HG03571 (cell line): ENCODE measurements around the gene PPFIA2.

Experiments
- ATAC-seq: cut with Tn5 transposase; IDR thresholded peaks from one replicate; pipeline ENCODE4 v1.9.1; 2021; ENCODE audit not compliant: unreplicated experiment

The PPFIA2 gene

GRCh38 chr12:81759190-81760051 lies at the start of gene PPFIA2:
TSS of gene PPFIA2 (minus strand) at chr12:81759350.
- ATAC-seq: no peak

GRCh38 chr12:81800298-81801148 lies 41.4 kb upstream of the PPFIA2 start:
- no peak for ATAC-seq

GRCh38 chr12:81798294-81798693 lies 39.1 kb upstream of the PPFIA2 start:
- ATAC-seq: no peak

GRCh38 chr12:81797100-81797499 lies 38.0 kb upstream of the PPFIA2 start:
- ATAC-seq: no peak

GRCh38 chr12:81792666-81793065 lies 33.5 kb upstream of the PPFIA2 start:
- ATAC-seq: no peak

GRCh38 chr12:81779216-81779615 lies 20.1 kb upstream of the PPFIA2 start:
- no peak for ATAC-seq

GRCh38 chr12:81778719-81779118 lies 19.6 kb upstream of the PPFIA2 start:
- no peak for ATAC-seq

- ATAC-seq: no peak
Measured at GRCh38 chr12:81758421-81759189, 545 bp downstream of the PPFIA2 start.

- no peak for ATAC-seq
Measured at GRCh38 chr12:81757731-81758365, 1.3 kb downstream of the PPFIA2 start.

GRCh38 chr12:81729781-81730180 lies 29.4 kb downstream of the PPFIA2 start:
- no peak for ATAC-seq

GRCh38 chr12:81727391-81727790 lies 31.8 kb downstream of the PPFIA2 start:
- ATAC-seq: no peak

- ATAC-seq: no peak
Measured at GRCh38 chr12:81726634-81727033, 32.5 kb downstream of the PPFIA2 start.

GRCh38 chr12:81723361-81723760 lies 35.8 kb downstream of the PPFIA2 start:
- no peak for ATAC-seq

- ATAC-seq: no peak
Measured at GRCh38 chr12:81722004-81722403, 37.1 kb downstream of the PPFIA2 start.

- ATAC-seq: no peak
Measured at GRCh38 chr12:81718616-81719015, 40.5 kb downstream of the PPFIA2 start.

GRCh38 chr12:81712536-81712935 lies 46.6 kb downstream of the PPFIA2 start:
- ATAC-seq: no peak

GRCh38 chr12:81705586-81705985 lies 53.6 kb downstream of the PPFIA2 start:
- ATAC-seq: no peak

GRCh38 chr12:81699551-81699950 lies 59.6 kb downstream of the PPFIA2 start:
- no peak for ATAC-seq

GRCh38 chr12:81692008-81692407 lies 67.1 kb downstream of the PPFIA2 start:
- no peak for ATAC-seq

- no peak for ATAC-seq
Measured at GRCh38 chr12:81683881-81684280, 75.3 kb downstream of the PPFIA2 start.

- ATAC-seq: no peak
Measured at GRCh38 chr12:81679614-81680013, 79.5 kb downstream of the PPFIA2 start.
